GM18498 (cell line): ENCODE data around the gene CSH1.
A peak's percentile ranks its signal among the peaks of the same experiment; 100 is the strongest.
"Not testable (repeated sequence)": the region's sequence is repeated elsewhere in the genome, so short reads cannot be mapped to it uniquely, and the experiment has no call there.

Experiments used
- ATAC-seq: cut with Tn5 transposase; IDR thresholded peaks from one replicate; pipeline ENCODE4 v1.9.1; 2021; ENCODE audit warnings: mild to moderate bottlenecking, moderate library complexity; ENCODE audit not compliant: unreplicated experiment

The CSH1 gene

DNA sequence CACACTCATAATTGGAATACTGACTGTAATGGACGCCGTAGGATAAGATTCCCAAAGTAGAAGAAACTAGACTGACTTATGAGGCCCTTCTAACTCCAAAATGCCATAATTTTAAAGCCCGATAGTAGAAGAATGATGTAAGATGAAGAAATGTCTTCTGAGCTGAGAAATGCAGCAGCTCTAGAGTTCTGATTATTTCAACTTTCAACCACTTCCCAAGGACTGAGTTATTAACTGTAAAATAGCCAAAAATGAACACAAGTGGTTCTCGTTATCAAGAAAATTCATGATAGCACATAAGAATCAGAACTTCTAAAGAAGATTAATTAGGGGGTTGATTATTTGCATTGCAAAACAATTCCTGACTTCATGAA lies 26.1 kb downstream of the CSH1 start:
- ATAC-seq, result not testable (repeated sequence)

- ATAC-seq, result not testable (repeated sequence)
Observed at GRCh38 chr17:63869491-63870291, 26.7 kb downstream of the CSH1 start.

DNA sequence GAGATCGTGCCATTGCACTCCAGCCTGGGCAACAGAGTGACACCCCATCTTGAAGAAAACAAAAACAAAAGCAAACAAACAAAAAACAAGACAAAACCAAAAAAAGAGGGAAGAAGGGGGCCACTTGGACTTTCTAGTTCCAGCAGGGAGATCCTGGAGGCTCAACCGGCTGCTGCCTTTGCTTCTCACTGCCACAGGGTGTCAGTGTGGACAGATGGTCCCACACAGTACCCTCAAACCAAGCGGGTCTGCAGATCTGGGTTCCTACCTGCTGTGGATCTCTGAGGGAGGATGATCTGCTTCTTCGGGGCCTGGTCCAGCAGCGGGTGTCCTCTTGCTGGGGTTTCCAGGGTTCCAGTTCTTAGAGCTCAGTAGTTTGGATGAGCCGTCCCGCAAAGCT lies 29.7 kb downstream of the CSH1 start:
- ATAC-seq, result not testable (repeated sequence)

- no peak for ATAC-seq
Observed at GRCh38 chr17:63859257-63859656, 37.1 kb downstream of the CSH1 start.

GRCh38 chr17:63856425-63856824 lies 39.9 kb downstream of the CSH1 start:
- not testable (repeated sequence) for ATAC-seq

- ATAC-seq, result no peak
Observed at GRCh38 chr17:63855185-63855584, 41.2 kb downstream of the CSH1 start.

GRCh38 chr17:63854709-63855108 lies 41.7 kb downstream of the CSH1 start:
- no peak for ATAC-seq

DNA sequence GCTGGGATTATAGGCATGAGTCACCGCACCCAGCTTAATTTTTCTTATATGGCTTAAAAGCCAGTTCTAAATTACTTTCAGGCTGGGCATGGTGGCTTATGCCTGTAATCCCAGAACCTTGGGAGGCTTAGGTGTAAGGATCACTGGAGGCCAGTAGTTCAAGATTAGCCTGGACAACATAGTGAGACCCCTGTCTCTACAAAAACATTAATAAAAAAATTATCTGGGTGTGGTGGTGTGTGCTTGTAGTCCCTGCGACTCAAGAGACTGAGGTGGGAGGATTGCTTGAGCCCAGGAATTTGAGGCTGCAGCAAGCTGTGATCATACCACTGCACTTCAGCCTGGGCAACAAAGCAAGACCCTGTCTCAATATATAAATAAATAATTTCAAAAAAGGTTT lies 43.1 kb downstream of the CSH1 start:
- no peak for ATAC-seq

DNA sequence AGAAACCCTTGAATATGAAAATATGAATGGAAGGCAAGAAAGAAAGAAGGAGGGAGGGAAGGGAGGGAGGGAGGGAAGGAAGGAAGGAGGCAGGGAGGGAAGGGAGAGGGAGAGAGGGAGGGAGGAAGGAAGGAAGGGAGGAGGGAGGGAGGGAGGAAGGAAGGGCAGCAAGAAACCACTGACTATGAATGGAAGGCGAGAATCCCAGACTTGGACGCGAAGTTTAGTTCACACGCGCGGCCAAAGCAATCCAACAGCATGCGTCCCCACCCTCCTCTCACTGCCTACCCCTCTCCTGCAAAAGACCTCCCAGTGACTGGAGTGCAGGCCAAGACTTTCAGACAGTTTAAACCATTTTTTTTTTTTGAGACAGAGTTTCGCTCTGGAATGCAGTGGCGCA lies 46.0 kb downstream of the CSH1 start:
- no peak for ATAC-seq

DNA sequence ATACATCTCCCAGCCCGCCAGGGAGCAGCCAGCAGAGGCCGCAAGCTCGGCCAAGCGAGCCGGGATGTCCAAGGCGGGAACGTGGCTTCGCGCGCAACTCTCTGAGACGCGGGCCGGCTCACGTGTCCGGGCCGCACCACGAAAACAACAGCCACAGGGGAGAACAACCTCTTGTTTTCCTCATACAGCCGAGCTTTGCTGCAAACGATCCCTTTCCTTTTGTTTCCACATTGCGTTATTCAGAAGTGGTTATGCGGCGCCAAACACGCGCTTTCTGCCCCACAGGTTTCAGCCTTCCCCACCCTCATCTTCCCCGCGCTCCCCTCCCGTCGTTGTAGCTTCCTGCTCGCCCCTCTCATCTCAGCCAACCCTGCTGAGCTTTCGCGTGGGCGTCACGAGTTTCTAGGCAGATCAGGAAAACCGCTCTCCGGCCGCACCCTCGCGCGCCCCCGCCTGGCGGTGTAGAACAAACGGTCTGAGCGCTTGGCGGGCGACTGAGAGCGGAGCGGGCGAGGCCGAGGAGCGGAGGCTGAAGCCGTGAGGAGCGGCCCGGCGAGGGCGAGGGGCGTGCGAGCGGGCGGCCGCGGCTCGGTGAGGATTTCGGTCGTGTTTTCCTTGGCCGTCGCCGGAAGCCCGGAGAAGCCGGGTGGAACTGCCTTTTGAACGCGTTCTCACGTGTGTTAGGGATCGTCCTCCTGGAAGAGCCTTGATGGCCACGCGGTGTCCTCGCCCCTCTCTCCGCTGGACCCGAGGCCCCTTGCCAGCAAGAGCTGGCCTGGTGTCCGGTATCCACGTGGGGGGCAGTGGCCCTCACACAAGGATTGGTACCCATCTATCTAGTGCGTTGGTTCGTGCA lies 47.3 kb downstream of the CSH1 start:
- peak; percentile 88 for ATAC-seq

DNA sequence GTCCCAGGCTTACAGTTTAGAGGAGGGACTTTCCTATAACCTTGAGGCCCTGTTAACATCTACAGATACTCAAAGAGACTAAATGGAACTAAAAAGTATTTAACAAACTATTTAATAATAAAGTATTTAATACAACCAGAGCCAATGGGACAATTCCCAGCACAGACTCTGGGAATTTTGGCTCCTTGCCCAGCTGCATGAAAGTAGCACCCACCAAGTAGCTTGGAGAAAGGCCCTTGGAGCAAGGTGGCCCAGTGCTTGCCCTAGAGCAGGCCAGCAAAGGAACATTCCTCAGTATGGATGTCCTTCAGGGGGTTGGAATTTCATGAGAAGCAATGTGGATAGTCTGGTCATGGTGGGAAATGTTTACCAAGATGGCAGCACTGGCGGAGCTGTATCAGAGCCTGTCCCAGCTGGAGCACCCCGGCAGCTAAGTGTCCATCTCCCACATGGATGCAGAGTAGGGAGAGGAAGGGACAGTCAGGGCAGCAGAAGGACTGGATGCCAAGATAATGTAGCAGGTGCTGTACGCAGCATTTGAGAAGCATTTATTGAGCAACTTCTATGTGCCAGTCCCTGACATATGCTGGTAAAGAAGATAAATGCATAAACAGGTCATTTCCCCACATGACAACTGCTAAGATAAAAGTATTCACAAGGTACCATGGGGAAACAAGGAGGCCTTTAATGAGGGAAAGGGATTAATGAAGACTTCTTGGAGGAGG lies 48.7 kb downstream of the CSH1 start:
- no peak for ATAC-seq

GRCh38 chr17:63845509-63845908 lies 50.9 kb downstream of the CSH1 start:
- ATAC-seq, result no peak
